ENCODE results near the gene SGMS1.

The SGMS1 gene

GRCh38 chr10:50394832-50395231 lies 228.9 kb downstream of the SGMS1 start:
- no peak overlapping the region for H3K27ac Mint-ChIP-seq
- H3K36me3 Mint-ChIP-seq (ENCODE audit: low read depth): peaks cover 5% of the 10 kb centered on the region
- peaks cover 56% of the 10 kb centered on the region for H3K4me1 Mint-ChIP-seq (ENCODE audit: low read depth)
- no peaks in the 10 kb centered on the region for H3K27me3 Mint-ChIP-seq
- intact Hi-C loops (cut with micrococcal nuclease): no loop called here
- no peaks in the 10 kb centered on the region for H3K9me3 Mint-ChIP-seq
- no peak overlapping the region for H3K4me3 Mint-ChIP-seq

- H3K27ac Mint-ChIP-seq: no peak overlapping the region
- no peak overlapping the region for H3K4me3 Mint-ChIP-seq
- intact Hi-C loops (cut with micrococcal nuclease): no loop called here
- peaks cover 55% of the 10 kb centered on the region for H3K4me1 Mint-ChIP-seq (ENCODE audit: low read depth)
- no peaks in the 10 kb centered on the region for H3K27me3 Mint-ChIP-seq
- no peaks in the 10 kb centered on the region for H3K36me3 Mint-ChIP-seq (ENCODE audit: low read depth)
- H3K9me3 Mint-ChIP-seq: no peaks in the 10 kb centered on the region
Observed at GRCh38 chr10:50393784-50394467, 229.8 kb downstream of the SGMS1 start.

GRCh38 chr10:50392966-50393718 lies 230.6 kb downstream of the SGMS1 start:
- H3K4me3 Mint-ChIP-seq: no peak overlapping the region

GRCh38 chr10:50392426-50392825 lies 231.3 kb downstream of the SGMS1 start:
- peaks cover 52% of the 10 kb centered on the region for H3K4me1 Mint-ChIP-seq (ENCODE audit: low read depth)

More at GRCh38 chr10:50392966-50393718, 230.6 kb downstream of the SGMS1 start:
- H3K4me1 Mint-ChIP-seq (ENCODE audit: low read depth): peaks cover 47% of the 10 kb centered on the region
- H3K36me3 Mint-ChIP-seq (ENCODE audit: low read depth): no peaks in the 10 kb centered on the region
- no peaks in the 10 kb centered on the region for H3K9me3 Mint-ChIP-seq
- no peak overlapping the region for H3K27ac Mint-ChIP-seq
- no peaks in the 10 kb centered on the region for H3K27me3 Mint-ChIP-seq
- intact Hi-C loops (cut with micrococcal nuclease): no loop called here

GRCh38 chr10:50390302-50390701 lies 233.5 kb downstream of the SGMS1 start:
- H3K4me1 Mint-ChIP-seq (ENCODE audit: low read depth): peaks cover 47% of the 10 kb centered on the region
- no peaks in the 10 kb centered on the region for H3K36me3 Mint-ChIP-seq (ENCODE audit: low read depth)
- no peaks in the 10 kb centered on the region for H3K9me3 Mint-ChIP-seq
- no peak overlapping the region for H3K27ac Mint-ChIP-seq
- H3K27me3 Mint-ChIP-seq: no peaks in the 10 kb centered on the region
- H3K4me3 Mint-ChIP-seq: no peak overlapping the region
- intact Hi-C loops (cut with micrococcal nuclease): no loop called here

More at GRCh38 chr10:50392426-50392825, 231.3 kb downstream of the SGMS1 start:
- H3K27ac Mint-ChIP-seq: no peak overlapping the region
- no peak overlapping the region for H3K4me3 Mint-ChIP-seq
- H3K36me3 Mint-ChIP-seq (ENCODE audit: low read depth): no peaks in the 10 kb centered on the region
- no peaks in the 10 kb centered on the region for H3K9me3 Mint-ChIP-seq
- H3K27me3 Mint-ChIP-seq: no peaks in the 10 kb centered on the region
- intact Hi-C loops (cut with micrococcal nuclease): no loop called here

- Mint-ChIP-seq H3K27me3 (no peaks in the 10 kb centered on the region), H3K27ac (no peak overlapping the region), H3K9me3 (no peaks in the 10 kb centered on the region), H3K4me3 (no peak overlapping the region), H3K36me3 (ENCODE audit: low read depth) (no peaks in the 10 kb centered on the region), H3K4me1 (ENCODE audit: low read depth) (peaks cover 49% of the 10 kb centered on the region)
- intact Hi-C loops (cut with micrococcal nuclease): no loop called here
Observed at GRCh38 chr10:50388181-50388580, 235.6 kb downstream of the SGMS1 start.

GRCh38 chr10:50387732-50388073 lies 236.1 kb downstream of the SGMS1 start:
- Mint-ChIP-seq H3K9me3 (no peaks in the 10 kb centered on the region), H3K4me1 (ENCODE audit: low read depth) (peaks cover 45% of the 10 kb centered on the region), H3K27ac (no peak overlapping the region), H3K27me3 (no peaks in the 10 kb centered on the region), H3K36me3 (ENCODE audit: low read depth) (peaks cover under 1% of the 10 kb centered on the region), H3K4me3 (no peak overlapping the region)
- intact Hi-C loops (cut with micrococcal nuclease): no loop called here

- intact Hi-C loops (cut with micrococcal nuclease): no loop called here
- Mint-ChIP-seq H3K9me3 (no peaks in the 10 kb centered on the region), H3K4me3 (no peak overlapping the region), H3K27me3 (peaks cover 2% of the 10 kb centered on the region), H3K36me3 (ENCODE audit: low read depth) (peaks cover 5% of the 10 kb centered on the region), H3K27ac (no peak overlapping the region), H3K4me1 (ENCODE audit: low read depth) (peaks cover 46% of the 10 kb centered on the region)
Observed at GRCh38 chr10:50387007-50387731, 236.6 kb downstream of the SGMS1 start.

GRCh38 chr10:50385624-50386023 lies 238.1 kb downstream of the SGMS1 start:
- H3K36me3 Mint-ChIP-seq (ENCODE audit: low read depth): peaks cover 5% of the 10 kb centered on the region
- H3K27ac Mint-ChIP-seq: no peak overlapping the region
- H3K9me3 Mint-ChIP-seq: no peaks in the 10 kb centered on the region
- no peak overlapping the region for H3K4me3 Mint-ChIP-seq
- H3K27me3 Mint-ChIP-seq: peaks cover 2% of the 10 kb centered on the region
- H3K4me1 Mint-ChIP-seq (ENCODE audit: low read depth): peaks cover 49% of the 10 kb centered on the region
- intact Hi-C loops (cut with micrococcal nuclease): no loop called here

GRCh38 chr10:50384898-50385297 lies 238.9 kb downstream of the SGMS1 start:
- Mint-ChIP-seq H3K27me3 (peaks cover 2% of the 10 kb centered on the region), H3K27ac (no peak overlapping the region), H3K9me3 (no peaks in the 10 kb centered on the region), H3K4me3 (no peak overlapping the region), H3K36me3 (ENCODE audit: low read depth) (peaks cover 5% of the 10 kb centered on the region), H3K4me1 (ENCODE audit: low read depth) (peaks cover 57% of the 10 kb centered on the region)
- intact Hi-C loops (cut with micrococcal nuclease): no loop called here

GRCh38 chr10:50384238-50384637 lies 239.5 kb downstream of the SGMS1 start:
- H3K27ac Mint-ChIP-seq: no peak overlapping the region
- no peak overlapping the region for H3K4me3 Mint-ChIP-seq
- H3K36me3 Mint-ChIP-seq (ENCODE audit: low read depth): peaks cover 5% of the 10 kb centered on the region
- peaks cover 2% of the 10 kb centered on the region for H3K27me3 Mint-ChIP-seq
- H3K4me1 Mint-ChIP-seq (ENCODE audit: low read depth): peaks cover 56% of the 10 kb centered on the region
- no peaks in the 10 kb centered on the region for H3K9me3 Mint-ChIP-seq
- intact Hi-C loops (cut with micrococcal nuclease): no loop called here

GRCh38 chr10:50382576-50383023 lies 241.2 kb downstream of the SGMS1 start:
- H3K36me3 Mint-ChIP-seq (ENCODE audit: low read depth): peaks cover 11% of the 10 kb centered on the region
- no peak overlapping the region for H3K4me3 Mint-ChIP-seq
- peaks cover 59% of the 10 kb centered on the region for H3K4me1 Mint-ChIP-seq (ENCODE audit: low read depth)
- H3K9me3 Mint-ChIP-seq: peaks cover 2% of the 10 kb centered on the region
- H3K27ac Mint-ChIP-seq: peak overlapping the region; percentile 24
- peaks cover 2% of the 10 kb centered on the region for H3K27me3 Mint-ChIP-seq
- intact Hi-C loops (cut with micrococcal nuclease): no loop called here

- peaks cover 9% of the 10 kb centered on the region for H3K9me3 Mint-ChIP-seq
- H3K4me1 Mint-ChIP-seq (ENCODE audit: low read depth): peaks cover 56% of the 10 kb centered on the region
- no peak overlapping the region for H3K4me3 Mint-ChIP-seq
- H3K36me3 Mint-ChIP-seq (ENCODE audit: low read depth): peaks cover 20% of the 10 kb centered on the region
- peaks cover 2% of the 10 kb centered on the region for H3K27me3 Mint-ChIP-seq
- intact Hi-C loops (cut with micrococcal nuclease): no loop called here
- H3K27ac Mint-ChIP-seq: no peak overlapping the region
Observed at GRCh38 chr10:50381642-50382041, 242.1 kb downstream of the SGMS1 start.

- H3K27ac Mint-ChIP-seq: no peak overlapping the region
- no peak overlapping the region for H3K4me3 Mint-ChIP-seq
- peaks cover 24% of the 10 kb centered on the region for H3K36me3 Mint-ChIP-seq (ENCODE audit: low read depth)
- intact Hi-C loops (cut with micrococcal nuclease): no loop called here
- peaks cover 2% of the 10 kb centered on the region for H3K27me3 Mint-ChIP-seq
- peaks cover 43% of the 10 kb centered on the region for H3K4me1 Mint-ChIP-seq (ENCODE audit: low read depth)
- H3K9me3 Mint-ChIP-seq: peaks cover 9% of the 10 kb centered on the region
Observed at GRCh38 chr10:50379616-50380015, 244.1 kb downstream of the SGMS1 start.
